ENCODE data around the gene GPC3. TPM values are rescaled to one million over a fixed set of nuclear protein-coding genes. Genes with fewer than 3 reads are reported as not detected.
"Not testable (repeated sequence)": the region's sequence is repeated elsewhere in the genome, so short reads cannot be mapped to it uniquely, and the experiment has no call there.

Gene GPC3
- total RNA-seq, 1 donor from 2014 or later, result not detected

DNA sequence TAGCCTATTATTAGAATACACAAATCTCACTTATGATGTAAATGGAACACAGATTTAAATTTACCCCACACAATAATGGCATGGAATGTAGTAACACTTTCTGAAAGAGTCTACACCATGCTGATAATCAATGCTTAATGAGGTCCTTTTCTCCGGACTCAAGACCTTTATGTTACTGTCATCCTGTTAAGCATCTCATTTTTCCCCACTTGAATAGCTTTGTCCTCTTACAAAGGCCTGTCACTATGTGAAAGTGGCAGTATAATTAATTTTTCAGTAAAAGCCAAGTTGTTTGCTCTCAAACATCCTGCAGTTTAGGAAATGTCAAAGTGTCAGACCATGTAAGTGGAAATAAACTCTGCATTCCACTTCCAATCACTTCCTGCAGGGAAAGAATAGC lies 96.4 kb downstream of the GPC3 start:
- no peak for DNase-seq (ENCODE audit: low read depth in 2 of 2)

DNA sequence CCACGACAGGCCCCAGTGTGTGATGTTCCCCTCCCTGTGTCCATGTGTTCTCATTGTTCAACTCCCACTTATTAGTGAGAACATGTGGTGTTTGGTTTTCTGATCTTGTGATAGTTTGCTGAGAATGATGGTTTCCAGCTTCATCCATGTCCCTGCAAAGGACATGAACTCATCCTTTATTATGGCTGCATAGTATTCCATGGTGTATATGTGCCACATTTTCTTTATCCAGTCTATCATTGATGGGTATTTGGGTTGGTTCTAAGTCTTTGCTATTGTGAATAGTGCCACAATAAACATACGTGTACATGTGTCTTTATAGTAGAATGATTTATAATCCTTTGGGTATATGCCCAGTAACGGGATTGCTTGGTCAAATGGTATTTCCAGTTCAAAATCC lies 97.3 kb downstream of the GPC3 start:
- not testable (repeated sequence) for DNase-seq (ENCODE audit: low read depth in 2 of 2)

DNA sequence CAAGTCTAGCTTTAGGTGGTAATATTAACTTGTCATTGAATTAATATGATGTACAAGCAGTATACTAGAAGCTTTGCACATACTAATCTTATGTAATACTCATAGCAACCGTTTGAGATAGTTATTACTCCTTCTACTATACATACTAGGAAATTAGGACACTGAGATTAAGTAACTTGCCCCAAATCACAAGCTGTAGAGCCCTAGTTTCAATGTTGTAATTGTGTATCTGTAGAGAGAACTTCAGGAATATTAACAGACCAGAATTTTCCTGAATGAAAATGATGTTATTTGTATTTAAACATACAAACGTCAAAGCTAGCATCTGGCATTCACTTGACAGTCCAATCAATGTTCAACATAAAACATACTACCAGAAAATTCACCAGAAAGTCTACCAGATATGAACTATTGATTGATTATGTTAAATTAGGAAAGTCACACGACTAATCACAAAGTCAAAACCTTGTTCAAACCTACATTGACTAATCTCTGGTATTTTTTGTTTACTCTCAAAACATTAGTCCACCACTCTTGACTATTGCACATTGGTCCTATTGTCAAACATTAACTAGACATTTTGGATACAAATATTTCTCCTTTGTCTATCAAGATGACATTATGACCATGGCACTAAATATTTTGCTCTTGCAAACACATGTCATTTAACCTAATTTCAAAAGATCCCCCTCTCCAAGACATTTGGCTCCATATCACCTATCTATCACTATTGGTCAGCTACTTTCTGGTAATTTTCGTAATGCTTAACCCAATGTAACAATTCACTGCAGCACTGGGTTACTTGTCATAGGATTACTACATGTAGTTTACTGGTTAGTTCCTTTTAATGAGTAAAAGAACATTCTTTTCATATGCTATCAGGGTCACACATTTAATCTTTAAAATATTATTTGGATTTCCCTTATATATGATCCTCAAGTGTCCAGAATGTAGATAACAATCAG lies 100.7 kb downstream of the GPC3 start:
- no peak for DNase-seq (ENCODE audit: low read depth in 2 of 2)

DNA sequence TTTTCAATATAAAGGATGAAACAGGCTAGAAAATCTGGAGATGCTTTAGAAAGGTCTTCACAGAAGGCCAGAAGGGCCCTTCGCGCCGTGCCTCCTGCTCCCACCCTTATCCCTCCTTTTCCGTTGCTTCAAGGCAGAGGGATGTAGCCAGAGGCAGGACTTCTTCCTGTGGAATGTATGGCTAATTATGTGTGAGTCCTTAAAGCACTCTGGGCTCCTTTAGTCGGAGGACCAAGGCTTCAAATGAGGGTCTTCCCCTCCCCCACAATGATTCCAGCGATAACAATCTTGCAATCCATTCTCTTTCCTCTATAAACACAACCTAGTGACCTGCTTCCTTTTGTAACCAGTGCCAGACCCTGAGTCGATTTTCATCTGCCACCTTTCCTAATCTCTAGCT lies 103.5 kb downstream of the GPC3 start:
- DNase-seq (ENCODE audit: low read depth in 2 of 2), result no peak

DNA sequence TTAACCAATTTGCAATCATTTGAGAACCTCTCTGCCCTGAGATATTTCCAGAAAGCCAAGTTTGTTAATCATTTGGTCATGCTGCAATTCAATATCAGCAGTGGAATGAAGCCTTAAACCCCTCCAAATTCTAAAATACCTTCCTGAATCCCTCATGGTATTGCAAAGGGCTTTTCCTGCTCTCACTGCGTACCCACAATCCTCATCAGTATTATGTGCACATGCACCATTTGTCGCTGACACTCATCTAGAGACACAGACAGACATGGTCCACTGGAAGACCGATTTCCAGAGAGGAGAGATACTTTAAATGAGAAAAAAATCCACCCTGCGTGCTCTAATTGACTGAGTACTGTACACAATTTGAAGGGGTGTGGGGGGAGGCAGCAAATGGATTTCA lies 104.4 kb downstream of the GPC3 start:
- no peak for DNase-seq (ENCODE audit: low read depth in 2 of 2)

DNA sequence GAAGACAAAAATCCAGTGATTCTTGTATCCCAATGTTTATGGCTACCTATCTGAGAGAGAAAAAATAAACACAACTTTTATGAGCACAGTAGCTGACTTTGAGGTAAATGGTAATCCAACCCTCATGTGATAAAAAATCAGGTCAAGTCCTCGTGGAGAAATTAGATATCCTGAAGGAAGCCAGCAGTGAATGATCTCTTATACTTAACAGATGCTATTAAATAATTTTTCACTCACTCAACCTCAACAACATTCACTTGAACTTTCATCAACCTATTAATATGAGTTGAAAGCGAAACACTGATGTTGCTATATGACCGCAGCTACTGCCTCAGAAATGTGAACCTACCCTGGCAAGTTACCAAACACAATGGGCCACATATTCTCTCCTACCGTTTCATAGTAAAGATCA lies 105.4 kb downstream of the GPC3 start:
- no peak for DNase-seq (ENCODE audit: low read depth in 2 of 2)

DNA sequence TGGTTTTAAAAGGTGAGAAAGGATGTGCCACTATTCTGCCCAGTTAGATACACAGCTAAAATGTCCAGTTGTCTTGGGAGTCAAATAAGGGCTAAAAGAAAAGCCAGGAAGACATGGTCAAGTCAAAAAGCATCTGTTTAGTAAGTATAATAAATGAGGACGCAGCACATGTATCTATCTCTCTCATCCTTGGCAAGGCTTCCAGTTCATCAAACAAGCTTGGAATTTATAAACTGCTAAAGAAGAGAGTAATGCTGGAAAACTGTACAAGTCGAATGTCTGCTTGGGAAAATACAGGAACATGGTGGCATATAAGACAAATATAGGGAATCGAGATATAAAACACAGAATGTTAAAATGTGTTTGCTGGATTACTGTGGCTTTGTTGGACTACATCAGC lies 106.7 kb downstream of the GPC3 start:
- DNase-seq (ENCODE audit: low read depth in 2 of 2), result no peak

DNA sequence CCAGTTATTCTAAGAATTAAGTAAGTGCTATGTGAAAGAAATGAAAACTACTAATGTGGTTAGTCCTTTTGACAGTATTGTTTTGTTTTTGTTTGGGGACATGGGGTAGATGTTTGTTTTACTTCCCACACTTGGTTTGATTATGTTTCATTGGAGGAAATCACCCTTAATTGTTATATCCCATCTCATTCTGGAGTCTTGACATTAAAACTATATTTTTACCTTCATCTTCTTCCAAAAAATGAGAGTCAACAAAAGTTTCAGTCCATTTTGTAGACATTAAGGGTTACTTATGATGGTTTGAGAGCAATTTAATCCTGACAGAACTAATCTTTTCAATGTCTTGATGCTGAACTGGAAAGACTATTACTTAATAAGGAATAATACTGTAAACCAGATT lies 108.7 kb downstream of the GPC3 start:
- DNase-seq (ENCODE audit: low read depth in 2 of 2), result no peak

DNA sequence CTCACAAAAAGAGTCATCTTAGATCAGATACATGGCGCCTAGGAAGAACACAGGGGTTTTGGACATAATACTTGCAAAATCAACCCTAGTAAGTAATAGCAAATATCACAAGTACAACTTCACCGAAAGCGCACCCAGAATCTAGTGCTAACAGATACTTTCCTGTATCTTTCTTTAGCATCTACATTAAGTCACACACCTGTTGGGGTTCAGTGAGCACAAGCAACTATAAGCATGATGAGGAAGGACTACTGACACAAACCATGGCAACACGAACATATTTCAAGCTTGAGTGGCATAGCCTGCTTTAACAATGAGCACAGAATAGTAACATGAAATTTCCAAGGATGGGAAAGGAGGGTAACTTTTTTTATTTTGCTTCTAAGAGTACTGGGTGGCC lies 116.1 kb downstream of the GPC3 start:
- no peak for DNase-seq (ENCODE audit: low read depth in 2 of 2)

DNA sequence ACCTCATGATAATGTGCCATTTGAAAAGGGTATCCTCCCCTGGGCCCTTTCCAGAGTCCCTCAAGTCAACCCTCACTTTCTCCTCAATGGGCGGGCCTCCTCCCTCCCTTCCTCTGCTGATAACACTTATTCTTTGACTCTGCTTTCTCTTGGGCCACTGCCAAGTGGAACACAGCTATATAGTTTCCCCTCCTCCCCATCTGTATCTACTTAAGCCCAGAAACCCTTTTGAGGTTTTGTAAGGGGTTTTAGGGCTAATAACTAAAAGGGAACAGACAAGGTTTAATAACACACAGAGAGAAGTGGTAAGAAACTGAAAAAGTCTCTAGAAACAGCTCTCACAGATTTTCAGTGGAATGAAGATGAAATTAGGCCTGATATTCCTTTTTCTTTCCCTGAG lies 116.7 kb downstream of the GPC3 start:
- DNase-seq (ENCODE audit: low read depth in 2 of 2), result no peak

DNA sequence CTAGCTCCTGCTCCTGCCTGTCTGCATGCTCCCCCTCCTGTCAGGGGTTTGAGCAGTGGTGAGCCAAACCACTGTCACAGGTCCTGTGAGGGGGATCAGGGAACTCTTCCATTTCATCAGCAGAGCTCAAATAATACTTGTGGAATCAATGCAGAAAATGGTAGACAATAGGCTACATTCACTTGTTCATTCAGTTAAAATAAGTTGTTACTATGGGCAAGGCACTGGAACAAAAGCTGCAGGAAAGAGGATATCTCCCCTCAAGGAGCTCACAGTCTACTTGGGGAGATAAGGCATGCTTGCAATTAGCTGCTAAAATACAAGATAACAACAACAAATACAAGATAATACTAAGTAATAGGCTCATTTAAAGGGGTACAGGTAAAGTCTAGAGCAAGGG lies 117.1 kb downstream of the GPC3 start:
- DNase-seq (ENCODE audit: low read depth in 2 of 2), result no peak

DNA sequence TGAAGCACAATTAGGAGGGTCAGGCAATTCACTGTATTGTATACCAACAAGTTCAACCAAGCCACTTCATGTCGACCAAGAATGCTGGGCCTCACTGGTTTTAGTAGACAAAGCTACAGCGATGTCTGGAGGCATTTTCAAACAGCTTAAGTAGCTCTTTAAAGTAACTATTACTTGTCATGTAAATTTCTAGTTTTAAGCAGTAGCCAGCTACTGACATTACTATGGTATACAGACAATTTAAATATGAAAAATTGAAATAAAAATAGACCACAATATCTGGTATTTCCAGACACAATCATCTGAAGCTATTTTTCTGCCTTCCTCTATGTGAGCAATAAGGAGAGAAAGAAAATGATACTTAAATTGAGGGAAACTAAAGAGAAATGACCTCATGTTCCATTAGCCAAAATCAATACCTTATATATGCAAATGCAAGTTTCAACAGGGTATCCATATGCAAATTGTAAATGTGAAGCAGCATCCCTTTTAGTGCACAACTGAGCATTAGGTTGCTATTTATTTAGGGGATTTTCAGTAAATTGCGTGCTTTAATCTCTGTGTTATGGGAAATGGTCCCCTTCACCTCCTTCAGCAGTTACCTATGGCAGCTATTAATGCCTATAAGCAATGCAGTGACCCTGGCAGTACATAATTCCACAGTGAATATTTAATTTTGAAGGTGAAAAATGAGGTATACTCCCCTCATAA lies 119.5 kb downstream of the GPC3 start:
- DNase-seq (ENCODE audit: low read depth in 2 of 2), result no peak

DNA sequence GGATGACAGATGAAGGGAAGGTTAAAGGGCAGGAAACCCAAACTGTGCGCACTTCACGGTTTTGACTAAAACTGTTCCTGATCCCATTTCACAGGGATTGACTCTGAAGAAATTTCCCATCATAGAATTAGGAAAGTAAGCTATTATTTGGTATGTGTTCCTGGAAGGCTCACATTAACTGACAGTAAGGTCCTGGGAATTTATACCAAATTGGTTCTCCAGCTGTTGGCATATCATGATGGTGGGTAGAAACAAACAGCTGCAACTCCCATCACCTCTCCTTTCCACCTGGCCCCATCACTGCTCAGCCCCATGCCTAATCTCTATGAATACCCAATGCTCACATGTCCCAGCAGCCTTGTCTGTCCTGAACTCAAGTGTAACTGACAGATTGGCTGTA lies 121.2 kb downstream of the GPC3 start:
- no peak for DNase-seq (ENCODE audit: low read depth in 2 of 2)

DNA sequence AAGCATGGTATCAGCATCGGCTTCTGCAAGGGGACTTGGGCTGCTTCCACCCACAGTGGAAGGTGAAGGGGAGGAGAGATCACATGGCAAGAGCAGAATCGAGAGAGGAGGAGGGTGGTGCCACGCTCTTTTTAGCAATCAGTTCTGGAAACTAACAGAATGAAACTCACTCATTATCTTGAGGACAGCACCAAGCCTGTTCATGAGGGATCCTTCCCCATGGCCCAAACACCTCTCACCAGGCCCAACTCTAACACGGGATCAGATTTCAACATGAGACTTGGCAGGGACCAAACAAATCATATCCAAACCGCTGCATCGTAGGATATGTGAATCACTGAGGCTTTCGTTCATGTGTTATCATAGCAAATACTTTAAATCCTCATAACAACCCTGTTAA lies 125.5 kb downstream of the GPC3 start:
- DNase-seq (ENCODE audit: low read depth in 2 of 2), result no peak

DNA sequence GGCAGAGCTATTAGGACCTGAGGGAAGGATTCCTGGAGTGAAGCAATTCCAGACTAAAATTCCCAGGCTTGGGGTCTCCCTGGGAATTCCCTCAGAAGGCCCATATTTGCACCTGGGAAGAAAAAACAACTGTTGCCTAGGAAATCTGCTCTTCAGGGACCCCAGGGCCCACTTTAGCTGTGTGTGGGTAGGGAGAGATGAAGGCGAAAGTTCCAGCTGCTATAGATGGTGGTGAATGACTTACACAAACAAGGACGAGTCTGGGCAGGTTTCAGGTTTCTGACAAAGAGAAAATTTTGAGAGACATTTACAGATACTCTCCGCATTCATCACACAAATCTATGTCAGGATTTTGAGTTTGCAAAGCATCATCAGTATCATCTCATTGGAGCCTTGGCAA lies 126.1 kb downstream of the GPC3 start:
- DNase-seq (ENCODE audit: low read depth in 2 of 2), result no peak

DNA sequence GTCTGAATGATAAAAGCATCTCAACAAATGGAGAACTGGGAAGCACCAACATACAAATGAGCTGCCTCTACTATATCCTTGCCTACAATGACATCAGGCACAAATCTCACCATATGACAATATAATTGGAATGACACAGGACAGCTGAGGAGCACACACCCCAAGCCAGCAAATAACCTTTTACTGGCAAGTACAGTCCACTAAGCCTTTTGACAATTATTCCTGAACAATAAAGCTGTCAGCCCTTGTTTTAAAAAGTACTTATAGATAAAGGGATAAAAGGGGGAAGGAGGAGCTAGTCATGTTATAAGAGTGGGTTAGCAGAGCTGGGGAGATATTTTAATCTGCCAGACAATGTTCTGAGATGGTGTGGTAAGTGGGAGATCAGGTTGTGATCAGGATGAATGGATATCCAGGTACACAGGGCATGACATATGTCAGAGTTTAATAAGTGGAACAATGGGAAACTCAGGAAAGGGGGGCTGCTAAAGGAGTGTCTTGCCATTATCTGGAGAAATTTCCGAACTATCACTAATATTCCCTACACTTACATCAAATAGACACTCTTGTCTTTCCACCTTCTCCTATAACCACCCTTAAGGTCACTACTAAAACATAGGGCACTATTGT lies 127.6 kb downstream of the GPC3 start:
- DNase-seq (ENCODE audit: low read depth in 2 of 2), result no peak

DNA sequence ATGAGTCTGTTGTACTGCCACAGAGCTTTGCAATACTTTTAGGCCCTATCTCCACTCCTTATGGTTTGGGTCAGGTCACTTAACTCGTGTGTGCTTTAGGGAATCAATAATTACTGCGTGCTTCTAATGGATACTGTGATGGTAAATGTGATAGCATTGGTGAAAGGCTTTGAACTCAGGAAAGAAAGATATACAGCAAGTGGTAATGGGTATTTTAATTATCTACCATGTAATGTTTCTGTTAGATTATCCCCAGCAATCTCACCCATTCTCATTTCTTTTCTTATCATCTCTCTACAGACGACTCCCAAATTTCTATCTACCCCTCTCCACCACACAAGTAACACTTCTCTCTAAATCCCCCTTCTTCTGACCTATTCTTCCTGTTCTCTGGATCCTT lies 128.6 kb downstream of the GPC3 start:
- DNase-seq (ENCODE audit: low read depth in 2 of 2), result no peak

DNA sequence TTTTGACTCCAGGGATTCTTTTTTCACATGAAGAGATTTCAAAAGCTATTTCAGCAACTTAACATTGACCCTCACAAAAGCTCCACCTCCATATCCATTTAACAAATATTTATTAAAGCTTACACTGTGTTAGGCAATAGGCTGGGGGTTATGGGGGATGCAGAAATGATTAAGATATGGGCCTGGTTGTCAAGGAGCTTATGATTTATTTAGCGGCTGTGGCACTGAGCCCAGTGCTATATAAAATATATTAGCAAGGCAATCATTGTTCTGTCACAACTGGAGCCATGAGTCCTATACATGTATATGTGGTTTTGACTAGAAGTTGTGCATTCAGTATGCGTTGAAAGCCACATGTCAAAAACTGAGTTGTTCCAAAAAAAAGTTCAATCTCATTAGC lies 131.1 kb downstream of the GPC3 start:
- DNase-seq (ENCODE audit: low read depth in 2 of 2), result no peak

DNA sequence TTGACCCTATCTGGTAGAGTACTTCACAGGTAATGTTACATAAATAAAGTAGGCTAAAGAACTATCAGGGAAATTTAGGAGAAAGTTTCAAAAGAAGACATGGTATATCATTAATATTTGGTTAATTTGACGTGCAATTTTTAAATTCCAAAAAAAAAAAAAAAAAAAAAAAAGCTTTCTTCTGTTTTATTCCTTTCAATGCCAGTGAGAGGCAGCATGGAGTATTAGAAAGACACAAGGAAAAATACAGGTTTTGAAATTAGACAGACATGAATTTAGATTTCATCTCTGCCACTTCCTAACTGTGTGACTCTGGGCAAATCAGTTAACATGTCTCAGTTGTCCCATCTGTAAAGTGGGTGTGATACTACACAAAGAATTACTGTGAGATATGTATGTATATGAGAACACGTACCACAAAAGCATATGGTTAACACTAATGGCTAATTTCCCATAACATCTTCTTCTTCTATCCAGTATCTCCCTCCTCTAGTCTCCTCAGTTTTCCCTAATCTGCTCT lies 132.5 kb downstream of the GPC3 start:
- no peak for DNase-seq (ENCODE audit: low read depth in 2 of 2)

DNA sequence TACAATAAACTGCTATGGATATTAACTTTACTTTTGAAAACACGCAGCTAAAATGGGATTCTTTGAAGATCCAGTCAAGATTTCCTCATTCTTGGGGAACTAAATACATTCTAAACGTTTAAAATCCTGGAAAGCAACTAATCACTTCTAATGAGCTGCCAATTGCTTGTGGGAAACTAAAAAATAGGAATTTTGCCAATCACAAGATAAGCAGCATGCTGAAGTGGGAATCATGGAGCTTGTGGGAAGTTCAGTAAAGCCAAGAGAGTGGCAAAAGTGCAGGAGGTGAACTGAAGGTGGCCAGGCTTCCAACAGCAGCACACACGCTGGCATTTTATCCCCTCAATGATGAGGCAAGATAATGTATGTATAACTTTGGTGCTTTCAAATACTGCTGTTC lies 133.0 kb downstream of the GPC3 start:
- DNase-seq (ENCODE audit: low read depth in 2 of 2), result no peak

DNA sequence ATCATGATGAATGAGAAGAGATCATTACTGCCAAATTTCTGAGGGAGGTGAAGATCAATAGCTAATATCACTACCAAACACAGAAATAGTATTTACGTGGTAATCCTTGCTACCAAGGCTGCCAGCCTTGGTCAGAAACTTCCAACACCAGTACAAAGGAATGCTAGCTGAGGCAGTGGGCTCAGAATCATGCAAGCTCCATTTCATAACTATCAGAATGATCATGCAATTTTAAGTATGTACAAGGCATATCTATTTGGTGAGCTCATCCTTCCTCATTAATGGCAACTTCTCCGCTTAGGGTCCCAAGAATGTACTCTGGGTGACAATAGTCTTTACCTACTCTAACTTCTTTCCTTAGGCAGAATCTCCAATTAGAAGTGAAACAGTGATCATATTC lies 135.0 kb downstream of the GPC3 start:
- no peak for DNase-seq (ENCODE audit: low read depth in 2 of 2)

DNA sequence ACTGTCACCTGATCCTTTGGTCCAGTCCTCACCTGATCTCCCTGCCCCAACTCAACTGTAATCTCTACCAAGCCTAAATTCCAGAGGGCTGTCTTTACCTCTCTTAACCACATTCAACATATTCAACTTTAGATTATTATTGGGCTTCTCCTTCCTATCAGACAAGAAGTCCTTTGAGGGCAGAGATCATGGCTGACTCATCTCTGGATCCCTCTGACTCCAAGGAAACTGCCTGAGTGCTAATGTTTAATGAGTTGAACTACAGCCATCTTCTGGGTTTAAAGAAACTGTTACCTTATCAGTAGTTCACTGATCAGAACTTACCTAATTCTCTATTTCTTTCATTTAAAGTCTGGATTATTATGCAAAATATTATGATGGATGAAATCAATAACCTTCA lies 135.7 kb downstream of the GPC3 start:
- no peak for DNase-seq (ENCODE audit: low read depth in 2 of 2)
